ENCODE measurements around the gene LIX1. TPM values are rescaled to one million over a fixed set of nuclear protein-coding genes. Genes with fewer than 3 reads are reported as not detected.

Gene LIX1
- total and polyA plus RNA-seq, 2 of the 8 experiments (the other 6 are each of a cell fraction or from before 2014, with no cell fraction given), result 0.26 to 0.45 TPM

GRCh38 chr5:97043511-97043910 lies 98.9 kb downstream of the LIX1 start:
- ChIA-PET POLR2A (ENCODE audit: partially characterized antibody) (interaction anchor here (1.6 kb wide), 1 partner anchor 11 kb away, joined by 4 read pairs; no protein-coding TSS in a partner anchor), CTCF (ENCODE audit: partially characterized antibody) (interaction anchor here (0.7 to 9.6 kb wide), 35 partner anchors 8 to 281 kb away, joined by 3 to 160 read pairs (median 4); partner anchors contain the start of gene LIX1)
- Histone ChIP-seq H2BK20ac (ENCODE audit: low read length) (no peak overlapping the region), H3K79me1 (ENCODE audit: low read depth, low read length) (no peaks in the 10 kb centered on the region), H3K27me3 (replicated peaks in 1 of 4; ENCODE audit: control insufficient read depth in 3 of 4, extremely low read depth in 1 of 4, insufficient read depth in 3 of 4, low read length in 3 of 4) (no peaks in the 10 kb centered on the region), H2BK120ac (replicated peaks; ENCODE audit: low read depth, low read length) (no peak overlapping the region), H2BK12ac (ENCODE audit: low read depth, low read length) (no peak overlapping the region), H3K23ac (ENCODE audit: insufficient read length) (no peak overlapping the region), H3K27ac (ENCODE audit: low read depth, low read length) (no peak overlapping the region), H3K9me3 (ENCODE audit: insufficient read depth in 2 of 2, low read depth in 1 of 2, low read length in 1 of 2) (no peaks in the 10 kb centered on the region), H2BK15ac (ENCODE audit: low read length) (no peak overlapping the region), H3K23me2 (ENCODE audit: low read depth, low read length) (peaks cover 4% of the 10 kb centered on the region; the same call in 1 of the 2 replicates), H2AK5ac (ENCODE audit: low read depth, low read length) (no peak overlapping the region), H3K14ac (ENCODE audit: insufficient read length) (no peak overlapping the region), H3K36me3 (ENCODE audit: control insufficient read depth in 2 of 4, insufficient read depth in 4 of 4, low read length in 3 of 4) (no peaks in the 10 kb centered on the region), H4K20me1 (replicated peaks in 1 of 2; ENCODE audit: control insufficient read depth in 1 of 2, insufficient read depth in 2 of 2, low read length in 2 of 2) (no peaks in the 10 kb centered on the region), H3K4me3 (ENCODE audit: extremely low read depth in 1 of 4, insufficient read depth in 2 of 4, low read depth in 3 of 4, low read length in 4 of 4) (no peak overlapping the region), H2AFZ (ENCODE audit: low read length) (peak overlapping the region; percentile 68), H3K56ac (replicated peaks; ENCODE audit: insufficient read length, low read depth, low read length) (no peak overlapping the region), H3K9ac (replicated peaks in 1 of 4; ENCODE audit: extremely low read depth in 1 of 4, low read depth in 3 of 4, low read length in 3 of 4) (no peak overlapping the region), H2BK5ac (ENCODE audit: low read depth, low read length) (no peak overlapping the region), H3K79me2 (ENCODE audit: control insufficient read depth in 1 of 2, insufficient read depth in 2 of 2, low read length in 2 of 2) (no peaks in the 10 kb centered on the region), H3K4ac (replicated peaks; ENCODE audit: insufficient read length, low read depth, low read length) (no peak overlapping the region), H3K4me2 (ENCODE audit: insufficient read depth in 1 of 2, low read depth in 2 of 2, low read length in 2 of 2) (no peak overlapping the region), H3K4me1 (replicated peaks in 1 of 4; ENCODE audit: control insufficient read depth in 3 of 4, insufficient read depth in 4 of 4, low read length in 3 of 4) (peaks cover 0 to 3% (median under 1%) of the 10 kb centered on the region in 4 experiments; a peak in 3 of 7 replicates), H4K8ac (ENCODE audit: extremely low read depth, insufficient read depth, low read length) (no peak overlapping the region), H3K18ac (ENCODE audit: extremely low read depth, low read length) (no peak overlapping the region), H4K91ac (replicated peaks; ENCODE audit: insufficient read length, low read length) (no peak overlapping the region), H4K5ac (ENCODE audit: insufficient read length, low read depth, low read length) (no peak overlapping the region)
- FAIRE-seq (no peak), DNase-seq (ENCODE audit: low read depth in 1 of 2, low spot score in 2 of 2) (no peak)
- TF ChIP-seq ATF2 (IDR thresholded peaks at IDR 0.05; ENCODE audit: low read length) (no peak), ZNF274 (IDR thresholded peaks at IDR 0.05; ENCODE audit: borderline replicate concordance, extremely low read depth, low read length) (no peak), BACH1 (IDR thresholded peaks at IDR 0.05; ENCODE audit: low read length) (no peak), BRCA1 (IDR thresholded peaks at IDR 0.05; ENCODE audit: low read depth, low read length) (no peak), RBBP5 (IDR thresholded peaks at IDR 0.05; ENCODE audit: borderline replicate concordance, low read depth, low read length) (no peak), RAD21 (IDR thresholded peaks at IDR 0.05 in 1 of 2, conservative IDR thresholded peaks at IDR 0.05 in 1 of 2; ENCODE audit: low read depth in 2 of 2, low read length in 2 of 2) (no peak), GABPA (IDR thresholded peaks at IDR 0.05; ENCODE audit: borderline replicate concordance, insufficient read depth, low read length) (no peak), SIN3A (conservative IDR thresholded peaks at IDR 0.05 in 1 of 2, IDR thresholded peaks at IDR 0.05 in 1 of 2; ENCODE audit: low read depth in 1 of 2, low read length in 2 of 2) (no peak), YY1 (IDR thresholded peaks at IDR 0.05; ENCODE audit: low read depth, low read length) (no peak), HDAC2 (IDR thresholded peaks at IDR 0.05; ENCODE audit: borderline replicate concordance in 1 of 2, low read depth in 2 of 2, low read length in 2 of 2) (no peak), CREB1 (IDR thresholded peaks at IDR 0.05) (no peak)
- 91% methylated on average over 3 of the region's 3 CpGs; no CpG with 5 or more reads in 1 of the 2 experiments for WGBS, 2 experiments (ENCODE audit: extremely low coverage in 1 of 2, insufficient coverage in 1 of 2, insufficient read length in 1 of 2, insufficient replicate concordance in 2 of 2, low coverage in 1 of 2, low lambda C conversion rate in 2 of 2, missing lambda C conversion rate in 1 of 2)
